Fibroblast of lung (primary cell): ENCODE measurements around the gene PIK3C3. TPM values are rescaled to one million over a fixed set of nuclear protein-coding genes. Genes with fewer than 3 reads are reported as not detected.

Experiments
- DNase-seq, 2 donors: peaks; one replicate each; pipeline versions ENCODE4 v3.0.0 to v3.0.0-alpha.2; 2010; ENCODE audit warnings: low read depth in 2 of 2
- H2AFZ ChIP-seq: 2 replicates; pipeline ENCODE4 v1.5.1; 2012; ENCODE audit warnings: low read length, control low read depth, inconsistent platforms
- H3K27ac ChIP-seq: 2 replicates; pipeline ENCODE4 v1.5.1; 2011; ENCODE audit warnings: low read length, control low read depth; ENCODE audit not compliant: insufficient read depth
- H3K27me3 ChIP-seq: 2 replicates; pipeline ENCODE4 v1.5.1; 2011; ENCODE audit warnings: mild to moderate bottlenecking, low read length; ENCODE audit not compliant: control insufficient read depth, insufficient read depth
- H3K36me3 ChIP-seq: 2 replicates; pipeline ENCODE4 v1.5.1; 2011; ENCODE audit warnings: low read length; ENCODE audit not compliant: control insufficient read depth, insufficient read depth
- H3K4me1 ChIP-seq: 2 replicates; pipeline ENCODE4 v1.5.1; 2011; ENCODE audit warnings: low read length; ENCODE audit not compliant: control insufficient read depth, insufficient read depth; ENCODE audit errors: extremely low read depth
- H3K4me2 ChIP-seq: 2 replicates; pipeline ENCODE4 v1.5.1; 2011; ENCODE audit warnings: low read length, control low read depth; ENCODE audit not compliant: insufficient read depth; ENCODE audit errors: extremely low read depth
- H3K4me3 ChIP-seq, 4 experiments: fragments of 200-600 bp in 1 of 4; sonication (generic) in 1 of 4; replicated peaks in 1 of 4; 2 replicates each; pipeline ENCODE4 v1.5.1; 2011 to 2016; ENCODE audit warnings: low read length in 4 of 4, low read depth in 3 of 4, mild to moderate bottlenecking in 3 of 4, control low read depth in 2 of 4, inconsistent platforms in 1 of 4, mixed read lengths in 1 of 4; ENCODE audit not compliant: insufficient read depth in 1 of 4; ENCODE audit errors: control extremely low read depth in 1 of 4
- H3K79me2 ChIP-seq: 2 replicates; pipeline ENCODE4 v1.5.1; 2012; ENCODE audit warnings: mild to moderate bottlenecking, low read length, inconsistent platforms; ENCODE audit not compliant: control insufficient read depth, insufficient read depth
- H3K9ac ChIP-seq: 2 replicates; pipeline ENCODE4 v1.5.1; 2011; ENCODE audit warnings: mild to moderate bottlenecking, low read length, control low read depth; ENCODE audit not compliant: insufficient read depth
- H3K9me3 ChIP-seq: 2 replicates; pipeline ENCODE4 v1.5.1; 2012; ENCODE audit warnings: low read depth, low read length; ENCODE audit not compliant: control insufficient read depth, insufficient read depth
- H4K20me1 ChIP-seq: 2 replicates; pipeline ENCODE4 v1.5.1; 2011; ENCODE audit warnings: low read length; ENCODE audit not compliant: control insufficient read depth, insufficient read depth; ENCODE audit errors: extremely low read depth
- CTCF ChIP-seq, 2 donors: IDR thresholded peaks in 1 of 2; conservative IDR thresholded peaks in 1 of 2; 1 replicate in 1 of 2; 2 replicates in 1 of 2; pipeline ENCODE4 v1.5.1; 2011 to 2012; ENCODE audit warnings: low read length in 2 of 2, control low read depth in 1 of 2, inconsistent platforms in 1 of 2, low read depth in 1 of 2, mild to moderate bottlenecking in 1 of 2
- EZH2 ChIP-seq: IDR thresholded peaks from 2 replicates; pipeline ENCODE4 v1.5.1; 2012; ENCODE audit warnings: low read length, control low read depth, mild to moderate bottlenecking; ENCODE audit errors: missing control alignments
- polyA plus RNA-seq, 2 donors: library from polyadenylated mRNA; depleted of rRNA in 1 of 2; stranded (reverse) in 1 of 2; unstranded in 1 of 2; fragments of >200 nt; gene quantifications; 2 replicates each; pipeline ENCODE4 v1.2.1, GENCODE V29; 2011 to 2012; ENCODE audit warnings: missing spikeins in 1 of 2
- total RNA-seq: library from RNA; depleted of rRNA; stranded (reverse); fragments of >200 nt; gene quantifications from 2 replicates; pipeline ENCODE4 v1.2.1, GENCODE V29; 2014

PIK3C3 gene
- total and polyA plus RNA-seq, 2 donors (not counting 1 experiment from before 2014, with no cell fraction given): 28.9 to 58.6 TPM

- TF ChIP-seq CTCF (conservative IDR thresholded peaks at IDR 0.05 in 1 of 2, IDR thresholded peaks at IDR 0.05 in 1 of 2; ENCODE audit: low read depth in 1 of 2, low read length in 2 of 2) (no peak), EZH2 (no peak)
- H3K4me2 ChIP-seq: no peak overlapping the region
- no peaks in the 10 kb centered on the region for H3K79me2 ChIP-seq
- no peak for DNase-seq
- H3K4me3 ChIP-seq: no peak overlapping the region
- no peak overlapping the region for H3K27ac ChIP-seq
- H2AFZ ChIP-seq: no peak overlapping the region
- H3K27me3 ChIP-seq: no peaks in the 10 kb centered on the region
- H3K4me1 ChIP-seq: no peaks in the 10 kb centered on the region
- H3K9ac ChIP-seq: no peak overlapping the region
- H3K36me3 ChIP-seq: no peaks in the 10 kb centered on the region
- no peaks in the 10 kb centered on the region for H4K20me1 ChIP-seq
- no peaks in the 10 kb centered on the region for H3K9me3 ChIP-seq
Measured at GRCh38 chr18:42064109-42064508, 109.1 kb downstream of the PIK3C3 start.

- Histone ChIP-seq H3K79me2 (no peaks in the 10 kb centered on the region), H2AFZ (no peak overlapping the region), H3K36me3 (no peaks in the 10 kb centered on the region), H3K9me3 (no peaks in the 10 kb centered on the region), H3K4me3 (no peak overlapping the region), H3K4me2 (no peak overlapping the region), H3K9ac (no peak overlapping the region), H3K4me1 (no peaks in the 10 kb centered on the region), H4K20me1 (no peaks in the 10 kb centered on the region), H3K27me3 (no peaks in the 10 kb centered on the region), H3K27ac (no peak overlapping the region)
- no peak for DNase-seq
- TF ChIP-seq CTCF (conservative IDR thresholded peaks at IDR 0.05 in 1 of 2, IDR thresholded peaks at IDR 0.05 in 1 of 2; ENCODE audit: low read depth in 1 of 2, low read length in 2 of 2) (no peak), EZH2 (no peak)
Measured at GRCh38 chr18:42067518-42067917, 112.5 kb downstream of the PIK3C3 start.

GRCh38 chr18:42068030-42068429 is 113.0 kb downstream of the PIK3C3 start:
- Histone ChIP-seq H3K4me3 (no peak overlapping the region), H4K20me1 (no peaks in the 10 kb centered on the region), H3K4me1 (no peaks in the 10 kb centered on the region), H3K27ac (no peak overlapping the region), H3K27me3 (no peaks in the 10 kb centered on the region), H3K9ac (no peak overlapping the region), H3K9me3 (no peaks in the 10 kb centered on the region), H3K4me2 (no peak overlapping the region), H2AFZ (no peak overlapping the region), H3K36me3 (no peaks in the 10 kb centered on the region), H3K79me2 (no peaks in the 10 kb centered on the region)
- DNase-seq: no peak
- TF ChIP-seq CTCF (conservative IDR thresholded peaks at IDR 0.05 in 1 of 2, IDR thresholded peaks at IDR 0.05 in 1 of 2; ENCODE audit: low read depth in 1 of 2, low read length in 2 of 2) (no peak), EZH2 (no peak)
